Measurements from ENCODE around the gene TMPRSS9. TPM values are rescaled to one million over a fixed set of nuclear protein-coding genes. Genes with fewer than 3 reads are reported as not detected.

The TMPRSS9 gene
- total RNA-seq, 1 experiment from 2014 or later: 0.57 TPM

- TF ChIP-seq, protein P1, sequence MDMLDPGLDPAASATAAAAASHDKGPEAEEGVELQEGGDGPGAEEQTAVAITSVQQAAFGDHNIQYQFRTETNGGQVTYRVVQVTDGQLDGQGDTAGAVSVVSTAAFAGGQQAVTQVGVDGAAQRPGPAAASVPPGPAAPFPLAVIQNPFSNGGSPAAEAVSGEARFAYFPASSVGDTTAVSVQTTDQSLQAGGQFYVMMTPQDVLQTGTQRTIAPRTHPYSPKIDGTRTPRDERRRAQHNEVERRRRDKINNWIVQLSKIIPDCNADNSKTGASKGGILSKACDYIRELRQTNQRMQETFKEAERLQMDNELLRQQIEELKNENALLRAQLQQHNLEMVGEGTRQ (CRISPR knock-in tag; IDR thresholded peaks at IDR 0.05): no peak
- TF ChIP-seq, protein P2, sequence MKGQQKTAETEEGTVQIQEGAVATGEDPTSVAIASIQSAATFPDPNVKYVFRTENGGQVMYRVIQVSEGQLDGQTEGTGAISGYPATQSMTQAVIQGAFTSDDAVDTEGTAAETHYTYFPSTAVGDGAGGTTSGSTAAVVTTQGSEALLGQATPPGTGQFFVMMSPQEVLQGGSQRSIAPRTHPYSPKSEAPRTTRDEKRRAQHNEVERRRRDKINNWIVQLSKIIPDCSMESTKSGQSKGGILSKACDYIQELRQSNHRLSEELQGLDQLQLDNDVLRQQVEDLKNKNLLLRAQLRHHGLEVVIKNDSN (CRISPR knock-in tag; IDR thresholded peaks at IDR 0.05): no peak
- TF ChIP-seq NFYB (CRISPR knock-in tag; conservative IDR thresholded peaks at IDR 0.05; ENCODE audit: low read depth) (no peak), GTF2I (CRISPR knock-in tag; conservative IDR thresholded peaks at IDR 0.05) (no peak), ATF1 (CRISPR knock-in tag; IDR thresholded peaks at IDR 0.05) (no peak), CBFB (CRISPR knock-in tag; IDR thresholded peaks at IDR 0.05; ENCODE audit: low read depth) (no peak), E2F5 (CRISPR knock-in tag; IDR thresholded peaks at IDR 0.05) (no peak), ARID4B (CRISPR knock-in tag; IDR thresholded peaks at IDR 0.05; ENCODE audit: borderline replicate concordance) (no peak), JUN (CRISPR knock-in tag; IDR thresholded peaks at IDR 0.05) (no peak), MXD4 (CRISPR knock-in tag; IDR thresholded peaks at IDR 0.05; ENCODE audit: borderline replicate concordance) (no peak), CREM (CRISPR knock-in tag; IDR thresholded peaks at IDR 0.05) (no peak)
Observed at GRCh38 chr19:2362970-2363300, 2.9 kb downstream of the TMPRSS9 start (continued).

DNA sequence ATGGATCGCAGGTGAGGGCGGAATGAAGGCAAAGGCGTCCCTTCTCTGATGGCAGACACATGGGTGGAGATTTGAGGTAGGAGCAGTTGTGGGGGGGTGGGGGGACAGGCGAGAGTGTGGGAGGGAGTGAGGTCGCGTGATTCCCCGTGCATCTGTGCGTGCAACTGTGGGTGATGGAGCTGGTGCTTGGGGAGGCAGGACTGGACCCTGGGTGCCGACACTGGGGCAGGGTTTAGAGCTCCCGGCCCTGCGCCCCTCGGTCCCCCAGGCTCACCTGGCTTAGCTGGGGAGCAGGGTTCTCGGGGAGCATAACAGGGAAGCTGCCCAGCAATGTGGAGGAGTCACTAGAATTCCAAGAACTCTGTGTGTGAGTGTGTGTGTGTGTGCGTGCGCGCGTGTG, 3.4 kb downstream of the TMPRSS9 start:
- CTCF ChIA-PET: interaction anchor here (1.0 kb wide), 1 partner anchor 28 kb away, joined by 3 read pairs; no protein-coding TSS in a partner anchor
- no peak for DNase-seq (ENCODE audit: low spot score)
- no peak for ATAC-seq

More for the DNA sequence above, 3.4 kb downstream of the TMPRSS9 start:
- Mint-ChIP-seq H3K4me1 (peaks cover 5% of the 10 kb centered on the region), H3K9me3 (no peaks in the 10 kb centered on the region), H3K27ac (no peak overlapping the region), H3K4me3 (no peak overlapping the region), H3K27me3 (ENCODE audit: low read depth) (peaks cover 11% of the 10 kb centered on the region), H3K36me3 (no peaks in the 10 kb centered on the region)
- TF ChIP-seq NR2C2 (CRISPR knock-in tag; IDR thresholded peaks at IDR 0.05): no peak
- no peak for TF ChIP-seq MAX (CRISPR knock-in tag; IDR thresholded peaks at IDR 0.05)
- TF ChIP-seq GTF2I (CRISPR knock-in tag; conservative IDR thresholded peaks at IDR 0.05): no peak
- TF ChIP-seq JAZF1 (CRISPR knock-in tag; IDR thresholded peaks at IDR 0.05): no peak
- TF ChIP-seq, protein P3, sequence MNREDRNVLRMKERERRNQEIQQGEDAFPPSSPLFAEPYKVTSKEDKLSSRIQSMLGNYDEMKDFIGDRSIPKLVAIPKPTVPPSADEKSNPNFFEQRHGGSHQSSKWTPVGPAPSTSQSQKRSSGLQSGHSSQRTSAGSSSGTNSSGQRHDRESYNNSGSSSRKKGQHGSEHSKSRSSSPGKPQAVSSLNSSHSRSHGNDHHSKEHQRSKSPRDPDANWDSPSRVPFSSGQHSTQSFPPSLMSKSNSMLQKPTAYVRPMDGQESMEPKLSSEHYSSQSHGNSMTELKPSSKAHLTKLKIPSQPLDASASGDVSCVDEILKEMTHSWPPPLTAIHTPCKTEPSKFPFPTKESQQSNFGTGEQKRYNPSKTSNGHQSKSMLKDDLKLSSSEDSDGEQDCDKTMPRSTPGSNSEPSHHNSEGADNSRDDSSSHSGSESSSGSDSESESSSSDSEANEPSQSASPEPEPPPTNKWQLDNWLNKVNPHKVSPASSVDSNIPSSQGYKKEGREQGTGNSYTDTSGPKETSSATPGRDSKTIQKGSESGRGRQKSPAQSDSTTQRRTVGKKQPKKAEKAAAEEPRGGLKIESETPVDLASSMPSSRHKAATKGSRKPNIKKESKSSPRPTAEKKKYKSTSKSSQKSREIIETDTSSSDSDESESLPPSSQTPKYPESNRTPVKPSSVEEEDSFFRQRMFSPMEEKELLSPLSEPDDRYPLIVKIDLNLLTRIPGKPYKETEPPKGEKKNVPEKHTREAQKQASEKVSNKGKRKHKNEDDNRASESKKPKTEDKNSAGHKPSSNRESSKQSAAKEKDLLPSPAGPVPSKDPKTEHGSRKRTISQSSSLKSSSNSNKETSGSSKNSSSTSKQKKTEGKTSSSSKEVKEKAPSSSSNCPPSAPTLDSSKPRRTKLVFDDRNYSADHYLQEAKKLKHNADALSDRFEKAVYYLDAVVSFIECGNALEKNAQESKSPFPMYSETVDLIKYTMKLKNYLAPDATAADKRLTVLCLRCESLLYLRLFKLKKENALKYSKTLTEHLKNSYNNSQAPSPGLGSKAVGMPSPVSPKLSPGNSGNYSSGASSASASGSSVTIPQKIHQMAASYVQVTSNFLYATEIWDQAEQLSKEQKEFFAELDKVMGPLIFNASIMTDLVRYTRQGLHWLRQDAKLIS (CRISPR knock-in tag; IDR thresholded peaks at IDR 0.05; ENCODE audit: borderline replicate concordance): no peak
- POLR2A ChIA-PET: no interaction called here

Data from WTC11 (cell line).